Neural progenitor cell (in vitro differentiated cells): ENCODE data around the gene GLP1R.

Experiments
- EZH2 ChIP-seq: fragments of 200-600 bp; sonication (generic); IDR thresholded peaks from 2 replicates; pipeline ENCODE4 v1.6.1; 2017; ENCODE audit warnings: antibody characterized with exemption, mild to moderate bottlenecking, moderate library complexity
- EZH2phosphoT487 ChIP-seq: fragments of 200-600 bp; sonication (generic); IDR thresholded peaks from 2 replicates; pipeline ENCODE4 v1.6.1; 2017; ENCODE audit warnings: antibody characterized with exemption
- TF ChIP-seq, protein P1 (sequence below): fragments of 200-600 bp; sonication (generic); IDR thresholded peaks from 2 replicates; pipeline ENCODE4 v1.5.1; 2017; ENCODE audit warnings: antibody characterized with exemption, mild to moderate bottlenecking

DNA sequence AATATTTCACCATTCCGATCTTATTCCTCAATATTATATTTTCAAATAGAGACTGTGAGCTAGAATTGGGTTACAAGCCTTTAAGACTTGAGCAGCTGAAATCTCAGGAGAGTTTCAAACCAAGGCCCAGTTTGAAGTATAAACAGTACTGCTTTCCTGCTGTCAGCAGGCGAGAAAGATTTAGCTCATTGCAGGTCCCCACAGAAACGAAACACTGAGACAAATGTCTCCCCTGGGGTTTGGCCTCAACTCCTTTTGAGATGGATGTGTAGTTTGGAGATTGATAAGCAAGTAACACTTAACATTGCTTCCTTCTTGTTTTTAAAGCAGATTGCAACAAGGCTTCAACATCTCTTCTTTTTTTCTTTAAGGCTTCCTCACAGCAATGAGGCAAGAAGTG lies 22.4 kb upstream of the GLP1R start:
- TF ChIP-seq, protein P1, sequence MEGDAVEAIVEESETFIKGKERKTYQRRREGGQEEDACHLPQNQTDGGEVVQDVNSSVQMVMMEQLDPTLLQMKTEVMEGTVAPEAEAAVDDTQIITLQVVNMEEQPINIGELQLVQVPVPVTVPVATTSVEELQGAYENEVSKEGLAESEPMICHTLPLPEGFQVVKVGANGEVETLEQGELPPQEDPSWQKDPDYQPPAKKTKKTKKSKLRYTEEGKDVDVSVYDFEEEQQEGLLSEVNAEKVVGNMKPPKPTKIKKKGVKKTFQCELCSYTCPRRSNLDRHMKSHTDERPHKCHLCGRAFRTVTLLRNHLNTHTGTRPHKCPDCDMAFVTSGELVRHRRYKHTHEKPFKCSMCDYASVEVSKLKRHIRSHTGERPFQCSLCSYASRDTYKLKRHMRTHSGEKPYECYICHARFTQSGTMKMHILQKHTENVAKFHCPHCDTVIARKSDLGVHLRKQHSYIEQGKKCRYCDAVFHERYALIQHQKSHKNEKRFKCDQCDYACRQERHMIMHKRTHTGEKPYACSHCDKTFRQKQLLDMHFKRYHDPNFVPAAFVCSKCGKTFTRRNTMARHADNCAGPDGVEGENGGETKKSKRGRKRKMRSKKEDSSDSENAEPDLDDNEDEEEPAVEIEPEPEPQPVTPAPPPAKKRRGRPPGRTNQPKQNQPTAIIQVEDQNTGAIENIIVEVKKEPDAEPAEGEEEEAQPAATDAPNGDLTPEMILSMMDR: no peak
- TF ChIP-seq EZH2 (no peak), EZH2phosphoT487 (no peak)
